Measurements from ENCODE around the gene SF3B6. TPM values are rescaled to one million over a fixed set of nuclear protein-coding genes. Genes with fewer than 3 reads are reported as not detected.

Gene SF3B6
- total RNA-seq, 1 donor from 2014 or later = 102 TPM

DNA sequence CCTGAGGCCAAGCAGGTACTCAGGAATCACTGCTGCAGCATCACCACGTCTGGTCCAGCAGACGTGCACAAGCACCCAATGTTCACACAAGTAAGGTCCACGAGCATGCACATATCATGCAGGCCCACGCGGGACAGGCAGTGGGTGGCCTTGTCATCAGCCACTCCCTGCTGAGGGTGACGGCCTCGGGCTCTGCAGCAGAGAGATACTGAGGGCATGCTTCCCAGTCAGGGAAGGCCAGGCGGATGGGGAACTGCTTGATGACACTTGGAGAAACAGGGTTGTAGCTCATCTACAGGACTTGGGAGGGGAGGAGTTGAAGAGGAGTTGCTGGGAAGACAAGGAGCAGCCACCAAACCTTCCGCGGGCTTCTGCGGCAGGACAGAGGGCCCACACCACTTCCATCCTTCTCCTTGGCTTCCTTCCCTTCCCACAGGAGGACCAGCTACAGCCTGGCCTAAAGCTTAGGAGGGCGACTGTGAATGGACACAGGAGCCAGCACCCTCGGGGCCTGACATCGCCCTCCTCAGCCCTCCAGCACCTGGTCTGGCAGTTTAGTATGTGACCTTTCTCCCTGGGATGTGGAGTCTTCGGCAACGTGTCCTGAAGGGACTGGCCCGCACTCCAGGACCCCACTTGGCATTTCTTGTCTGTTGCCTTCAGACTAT lies 51.0 kb downstream of the SF3B6 start:
- peaks cover 12% of the 10 kb centered on the region for H3K36me3 Mint-ChIP-seq

GRCh38 chr2:24024018-24024417 lies 52.1 kb downstream of the SF3B6 start:
- Mint-ChIP-seq H3K27me3 (no peaks in the 10 kb centered on the region), H3K4me3 (no peak overlapping the region), H3K9me3 (no peaks in the 10 kb centered on the region), H3K36me3 (peaks cover 6% of the 10 kb centered on the region), H3K27ac (no peak overlapping the region), H3K4me1 (ENCODE audit: unreplicated experiment) (no peaks in the 10 kb centered on the region)
- no peak for TF ChIP-seq CTCF (conservative IDR thresholded peaks at IDR 0.05)
- no peak for DNase-seq (ENCODE audit: extremely low spot score, unreplicated experiment)

More for the DNA sequence above, 51.0 kb downstream of the SF3B6 start:
- H3K4me1 Mint-ChIP-seq (ENCODE audit: unreplicated experiment) = no peaks in the 10 kb centered on the region
- H3K27ac Mint-ChIP-seq = no peak overlapping the region
- no peaks in the 10 kb centered on the region for H3K9me3 Mint-ChIP-seq
- H3K27me3 Mint-ChIP-seq = no peaks in the 10 kb centered on the region
- no peak for DNase-seq (ENCODE audit: extremely low spot score, unreplicated experiment)
- no peak for TF ChIP-seq CTCF (conservative IDR thresholded peaks at IDR 0.05)
- H3K4me3 Mint-ChIP-seq = no peak overlapping the region

- no peaks in the 10 kb centered on the region for H3K27me3 Mint-ChIP-seq
- TF ChIP-seq CTCF (conservative IDR thresholded peaks at IDR 0.05) = no peak
- H3K4me3 Mint-ChIP-seq = no peak overlapping the region
- no peak for DNase-seq (ENCODE audit: extremely low spot score, unreplicated experiment)
- H3K27ac Mint-ChIP-seq = no peak overlapping the region
- no peaks in the 10 kb centered on the region for H3K4me1 Mint-ChIP-seq (ENCODE audit: unreplicated experiment)
- no peaks in the 10 kb centered on the region for H3K36me3 Mint-ChIP-seq
- no peaks in the 10 kb centered on the region for H3K9me3 Mint-ChIP-seq
Measured at GRCh38 chr2:24022975-24023575, 53.1 kb downstream of the SF3B6 start.

DNA sequence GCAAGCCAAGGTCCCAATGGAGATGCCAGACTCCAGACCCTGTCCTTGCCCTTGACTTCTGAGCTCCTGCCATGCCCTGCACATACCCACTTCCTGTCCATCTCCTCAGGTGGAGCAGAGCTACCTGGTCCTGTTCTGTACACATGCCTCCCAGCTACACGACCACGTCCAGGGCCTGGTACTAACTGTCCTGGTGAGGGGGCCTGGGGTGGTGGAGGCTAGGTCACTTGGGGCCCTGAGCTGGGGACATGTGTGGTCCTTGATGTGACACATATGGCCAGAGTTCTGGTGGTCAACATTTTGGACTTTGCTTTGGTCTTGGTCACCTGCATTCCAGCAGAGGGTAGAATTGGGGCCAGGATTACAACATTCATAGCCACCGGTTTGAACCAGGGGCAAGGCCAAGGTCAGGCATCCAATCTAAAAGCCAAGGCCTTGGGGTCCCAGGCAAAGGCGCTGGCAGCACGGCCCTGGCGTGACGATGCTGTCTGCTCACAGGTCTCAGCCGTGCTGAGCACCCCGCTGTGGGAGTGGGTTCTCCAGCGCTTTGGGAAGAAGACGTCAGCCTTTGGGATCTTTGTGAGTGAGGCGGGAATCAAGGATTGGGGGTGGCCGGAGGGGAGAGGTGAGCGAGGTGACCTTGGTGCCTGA lies 53.7 kb downstream of the SF3B6 start:
- Mint-ChIP-seq H3K27ac (no peak overlapping the region), H3K27me3 (no peaks in the 10 kb centered on the region), H3K4me1 (ENCODE audit: unreplicated experiment) (no peaks in the 10 kb centered on the region), H3K4me3 (no peak overlapping the region), H3K9me3 (no peaks in the 10 kb centered on the region), H3K36me3 (no peaks in the 10 kb centered on the region)
- no peak for DNase-seq (ENCODE audit: extremely low spot score, unreplicated experiment)
- no peak for TF ChIP-seq CTCF (conservative IDR thresholded peaks at IDR 0.05)

GRCh38 chr2:24021122-24021998 lies 54.8 kb downstream of the SF3B6 start:
- Mint-ChIP-seq H3K4me1 (ENCODE audit: unreplicated experiment) (no peaks in the 10 kb centered on the region), H3K4me3 (no peak overlapping the region), H3K36me3 (no peaks in the 10 kb centered on the region), H3K9me3 (no peaks in the 10 kb centered on the region), H3K27me3 (no peaks in the 10 kb centered on the region), H3K27ac (no peak overlapping the region)
- peak; percentile 46 for TF ChIP-seq CTCF (conservative IDR thresholded peaks at IDR 0.05)
- no peak for DNase-seq (ENCODE audit: extremely low spot score, unreplicated experiment)

Data from type B pancreatic cell (in vitro differentiated cells).